HG03103 (cell line): Measurements from ENCODE around the gene GSN.

Experiments used
- ATAC-seq: cut with Tn5 transposase; IDR thresholded peaks from one replicate; pipeline ENCODE4 v1.9.1; 2021; ENCODE audit warnings: low read depth; ENCODE audit not compliant: unreplicated experiment

GSN gene

DNA sequence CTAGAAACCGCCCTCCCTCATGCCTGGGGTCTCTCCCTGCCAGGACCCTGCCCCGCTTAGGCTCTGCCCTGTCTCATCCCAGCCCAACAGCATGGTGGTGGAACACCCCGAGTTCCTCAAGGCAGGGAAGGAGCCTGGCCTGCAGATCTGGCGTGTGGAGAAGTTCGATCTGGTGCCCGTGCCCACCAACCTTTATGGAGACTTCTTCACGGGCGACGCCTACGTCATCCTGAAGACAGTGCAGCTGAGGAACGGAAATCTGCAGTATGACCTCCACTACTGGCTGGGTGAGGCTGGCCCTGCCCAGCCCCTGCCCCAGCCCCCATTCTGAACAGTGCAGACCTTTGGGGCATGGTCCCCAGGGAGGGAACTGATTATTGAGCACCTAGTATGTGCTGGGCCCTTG is 33.9 kb downstream of the GSN start:
- ATAC-seq, result no peak

DNA sequence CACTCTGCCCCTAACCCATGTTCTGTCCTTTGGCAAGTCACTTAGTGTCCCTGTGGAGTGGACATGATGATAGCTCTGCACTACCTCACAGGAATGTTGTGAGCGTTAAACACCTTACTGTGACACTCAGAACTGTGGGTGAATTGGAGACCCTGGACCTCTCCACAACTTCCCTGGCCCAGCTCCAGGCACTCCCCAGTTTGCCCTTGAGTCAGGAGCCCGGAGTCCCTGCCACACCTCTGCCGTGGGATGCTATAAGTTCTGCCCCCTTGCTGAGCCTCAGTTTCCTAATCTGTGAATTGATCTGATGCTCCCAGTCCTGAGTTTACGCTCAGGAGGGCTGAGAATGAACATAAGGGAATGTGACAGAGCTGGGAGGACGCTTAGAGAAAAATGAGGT is 34.4 kb downstream of the GSN start:
- ATAC-seq, result no peak

DNA sequence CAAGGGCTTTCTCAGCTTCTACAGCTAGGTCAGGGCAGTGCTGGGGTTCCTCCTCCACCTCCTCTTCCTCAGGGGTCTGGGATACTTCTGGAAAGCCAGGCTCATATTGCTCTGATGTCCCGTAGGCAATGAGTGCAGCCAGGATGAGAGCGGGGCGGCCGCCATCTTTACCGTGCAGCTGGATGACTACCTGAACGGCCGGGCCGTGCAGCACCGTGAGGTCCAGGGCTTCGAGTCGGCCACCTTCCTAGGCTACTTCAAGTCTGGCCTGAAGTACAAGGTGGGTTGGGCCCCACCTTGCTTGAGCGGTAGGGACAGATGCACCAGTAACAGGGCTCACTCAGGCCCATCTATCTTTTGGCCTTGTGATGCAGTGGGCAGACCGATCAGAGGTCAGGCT is 34.8 kb downstream of the GSN start:
- ATAC-seq, result no peak

DNA sequence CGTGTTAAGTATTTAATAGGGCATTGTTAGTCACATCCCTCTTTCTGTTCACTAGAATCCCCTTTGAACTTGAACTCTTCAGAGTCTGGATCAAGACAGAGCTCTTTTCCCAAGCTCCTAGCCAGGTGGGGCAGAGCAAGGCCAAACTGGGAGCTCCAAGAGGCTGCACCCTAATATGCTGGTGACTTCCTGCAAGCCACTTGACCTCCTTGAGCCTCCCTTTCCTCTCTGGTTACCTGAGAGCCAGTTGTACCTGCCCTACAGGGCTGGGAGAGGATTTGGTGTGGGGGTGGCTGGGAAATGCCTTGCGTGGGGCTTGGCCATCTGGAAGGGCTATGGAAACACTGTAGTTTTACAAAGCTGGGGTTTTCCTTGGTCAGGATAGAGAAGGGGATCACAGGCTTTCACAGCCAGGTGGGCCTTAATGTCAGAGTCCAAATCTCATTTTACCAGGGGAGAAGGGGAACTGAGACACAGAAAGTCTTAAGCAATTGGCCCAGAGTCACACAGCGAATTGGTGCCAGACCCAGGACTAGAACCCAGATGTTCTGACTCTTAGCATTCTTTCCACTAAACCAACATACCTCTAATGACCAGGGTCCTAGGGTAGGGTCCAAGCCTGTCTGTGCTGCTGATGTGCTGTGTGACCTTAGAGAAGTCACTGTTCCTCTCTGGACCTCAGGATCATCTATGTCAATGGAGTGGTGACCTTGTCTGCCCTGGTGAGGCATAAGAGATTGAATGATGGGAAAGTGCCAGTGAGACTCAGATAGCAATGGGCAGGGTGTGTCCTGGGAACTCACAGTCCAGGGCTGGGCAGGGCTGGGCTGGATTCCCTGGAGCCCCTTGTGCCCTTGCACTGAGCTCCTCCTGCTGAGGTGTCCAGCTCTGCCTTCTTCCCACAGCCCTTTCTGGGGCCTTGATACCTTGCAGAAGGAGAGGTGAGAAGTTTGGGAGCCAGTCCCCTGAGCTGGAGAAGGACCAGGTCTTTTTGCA is 35.8 kb downstream of the GSN start:
- no peak for ATAC-seq

GRCh38 chr9:121304707-121305106 is 36.7 kb downstream of the GSN start:
- ATAC-seq, result no peak

DNA sequence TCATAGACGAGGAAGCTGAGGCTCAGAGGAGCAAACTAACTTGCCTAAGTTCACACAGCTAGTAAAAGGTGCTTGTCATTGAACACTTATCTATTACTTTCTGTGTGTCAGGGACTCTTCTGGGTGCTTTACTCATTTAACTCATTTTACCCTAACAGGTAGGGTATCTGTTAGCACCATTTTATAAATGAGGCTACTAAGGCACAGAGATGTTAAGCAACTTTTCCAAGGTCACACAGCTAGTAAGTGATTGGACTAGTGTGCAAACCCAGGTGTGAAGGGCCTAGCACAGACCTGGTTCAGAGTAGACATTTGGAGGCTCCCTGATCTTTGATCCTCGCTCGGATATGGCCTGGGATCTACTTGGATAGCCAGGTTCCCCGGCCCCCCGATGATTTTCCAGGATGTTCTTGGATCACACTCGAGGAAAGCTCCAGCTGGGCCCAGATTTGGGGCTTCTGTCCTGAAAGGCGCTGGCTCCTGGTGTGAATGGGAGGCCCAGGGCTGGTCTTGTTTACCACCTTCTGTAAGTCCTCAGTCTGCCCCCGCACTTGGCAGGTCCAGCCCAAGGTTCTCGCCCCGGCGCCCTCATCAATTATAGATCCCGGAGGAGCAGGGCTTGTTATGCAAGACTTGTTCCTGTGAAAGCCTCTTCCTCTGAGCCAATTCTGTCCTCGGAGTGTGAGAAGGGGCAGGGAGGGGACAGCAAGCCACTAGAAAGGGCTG is 37.5 kb downstream of the GSN start:
- no peak for ATAC-seq

GRCh38 chr9:121307976-121308375 is 40.0 kb downstream of the GSN start:
- no peak for ATAC-seq

DNA sequence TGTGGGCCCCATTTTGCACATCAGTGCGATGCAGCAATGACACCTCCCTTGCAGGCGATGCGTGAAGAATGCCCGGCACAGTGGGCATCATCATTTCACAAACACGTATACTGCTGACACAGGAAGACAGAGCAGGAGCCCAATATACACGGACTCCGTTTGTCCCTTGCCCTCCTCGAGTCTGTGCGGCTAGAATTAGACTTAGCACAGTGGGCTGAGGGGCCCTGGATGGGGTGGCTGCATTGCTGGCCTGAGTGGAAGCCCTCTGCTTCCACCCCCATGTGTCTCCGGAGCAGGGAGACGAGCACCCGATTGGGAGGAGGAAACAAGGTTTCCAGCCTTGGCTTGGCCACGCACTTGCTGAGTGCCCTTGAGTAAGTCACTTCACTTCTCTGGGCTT is 40.8 kb downstream of the GSN start:
- no peak for ATAC-seq

- no peak for ATAC-seq
Observed at GRCh38 chr9:121309171-121309570, 41.2 kb downstream of the GSN start.

DNA sequence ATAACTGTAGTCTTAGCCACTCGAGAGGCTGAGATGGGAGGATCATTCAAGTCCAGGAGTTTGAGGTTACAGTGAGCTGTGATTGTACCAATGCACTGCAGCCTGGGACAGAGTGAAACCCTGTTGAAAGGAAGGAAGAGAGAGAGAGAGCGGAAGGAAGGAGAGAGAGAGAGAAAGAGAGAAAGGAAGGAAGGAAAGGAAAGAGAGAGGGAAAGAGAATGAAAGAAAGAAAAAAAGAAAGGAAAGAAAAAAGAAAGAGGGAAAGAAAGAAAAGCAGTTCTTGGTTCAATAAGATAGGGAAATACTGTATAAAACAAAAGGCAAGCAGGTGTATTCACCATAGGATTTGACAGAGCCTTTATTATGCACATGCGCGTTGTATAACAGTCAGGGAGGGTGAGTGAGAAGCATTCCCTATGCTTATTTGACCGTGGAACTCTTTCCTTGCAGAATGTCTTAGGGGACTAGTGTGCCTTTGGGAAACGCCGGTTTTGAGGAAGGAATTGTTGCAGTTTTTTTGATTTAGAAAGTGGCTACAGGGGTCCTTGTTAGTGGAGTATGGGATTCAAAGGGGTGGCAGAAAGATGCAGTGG is 42.0 kb downstream of the GSN start:
- no peak for ATAC-seq

DNA sequence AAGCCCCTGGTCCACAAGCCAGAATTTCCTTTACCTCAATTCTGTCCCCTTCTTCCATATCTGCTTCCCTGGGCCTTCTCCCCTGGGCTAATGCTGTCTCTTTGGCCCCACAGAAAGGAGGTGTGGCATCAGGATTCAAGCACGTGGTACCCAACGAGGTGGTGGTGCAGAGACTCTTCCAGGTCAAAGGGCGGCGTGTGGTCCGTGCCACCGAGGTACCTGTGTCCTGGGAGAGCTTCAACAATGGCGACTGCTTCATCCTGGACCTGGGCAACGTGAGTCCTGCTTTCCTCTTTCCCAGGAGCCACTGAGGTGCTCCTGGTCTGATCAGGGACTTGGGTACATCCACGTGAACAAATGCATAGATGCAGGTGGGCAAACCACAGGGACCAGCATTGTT is 42.6 kb downstream of the GSN start:
- ATAC-seq, result no peak

DNA sequence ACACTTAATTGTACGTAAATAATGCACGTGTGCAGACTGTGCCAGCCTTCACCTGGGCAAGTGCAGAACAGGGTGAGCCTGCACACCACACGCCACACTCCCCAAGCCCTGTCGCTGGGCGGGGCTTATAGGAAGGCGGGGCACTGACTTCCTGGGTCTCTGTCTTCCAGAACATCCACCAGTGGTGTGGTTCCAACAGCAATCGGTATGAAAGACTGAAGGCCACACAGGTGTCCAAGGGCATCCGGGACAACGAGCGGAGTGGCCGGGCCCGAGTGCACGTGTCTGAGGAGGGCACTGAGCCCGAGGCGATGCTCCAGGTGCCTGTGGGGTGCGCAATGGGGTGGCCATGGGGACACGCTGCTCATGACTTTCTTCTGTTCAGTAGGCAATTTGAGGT is 44.2 kb downstream of the GSN start:
- ATAC-seq, result no peak

- ATAC-seq, result no peak
Observed at GRCh38 chr9:121313458-121314152, 45.6 kb downstream of the GSN start.

DNA sequence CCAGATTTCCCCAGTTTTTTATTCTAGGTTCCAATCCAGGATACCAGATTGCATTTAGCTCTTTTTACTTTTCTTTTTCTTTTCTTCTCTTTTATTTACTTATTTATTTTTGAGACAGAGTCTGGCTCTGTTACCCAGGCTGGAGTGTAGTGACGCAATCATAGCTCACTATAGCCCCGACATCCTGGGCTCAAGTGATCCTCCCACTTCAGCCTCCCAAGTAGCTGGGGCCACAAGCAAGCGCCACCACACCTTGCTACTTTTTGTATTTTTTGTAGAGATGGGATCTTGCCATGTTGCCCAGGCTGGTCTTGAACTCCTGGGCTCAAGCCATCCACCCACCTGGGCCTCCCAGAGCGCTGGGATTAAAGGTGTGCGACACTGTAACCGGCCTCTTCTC is 48.4 kb downstream of the GSN start:
- ATAC-seq, result no peak

DNA sequence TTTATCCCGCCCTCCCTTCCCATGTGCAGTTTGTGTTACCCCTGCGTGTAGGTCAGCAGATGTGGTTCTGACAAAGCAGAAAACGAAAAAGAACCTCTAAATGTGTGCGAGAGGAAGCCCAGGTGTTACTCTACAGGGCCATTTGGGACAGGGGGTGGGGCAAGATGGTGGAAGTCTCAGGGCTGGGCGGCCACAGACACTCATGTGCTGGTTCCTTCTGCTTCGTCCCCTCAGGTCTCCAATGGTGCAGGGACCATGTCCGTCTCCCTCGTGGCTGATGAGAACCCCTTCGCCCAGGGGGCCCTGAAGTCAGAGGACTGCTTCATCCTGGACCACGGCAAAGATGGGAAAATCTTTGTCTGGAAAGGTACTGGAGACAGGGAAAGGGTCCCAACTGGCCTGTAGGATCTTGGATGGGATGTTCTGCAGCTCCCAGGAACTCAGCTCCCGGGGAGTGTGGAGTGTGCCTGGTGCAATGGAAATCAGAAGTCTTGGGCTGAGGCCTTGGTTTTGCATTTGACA is 49.0 kb downstream of the GSN start:
- no peak for ATAC-seq

DNA sequence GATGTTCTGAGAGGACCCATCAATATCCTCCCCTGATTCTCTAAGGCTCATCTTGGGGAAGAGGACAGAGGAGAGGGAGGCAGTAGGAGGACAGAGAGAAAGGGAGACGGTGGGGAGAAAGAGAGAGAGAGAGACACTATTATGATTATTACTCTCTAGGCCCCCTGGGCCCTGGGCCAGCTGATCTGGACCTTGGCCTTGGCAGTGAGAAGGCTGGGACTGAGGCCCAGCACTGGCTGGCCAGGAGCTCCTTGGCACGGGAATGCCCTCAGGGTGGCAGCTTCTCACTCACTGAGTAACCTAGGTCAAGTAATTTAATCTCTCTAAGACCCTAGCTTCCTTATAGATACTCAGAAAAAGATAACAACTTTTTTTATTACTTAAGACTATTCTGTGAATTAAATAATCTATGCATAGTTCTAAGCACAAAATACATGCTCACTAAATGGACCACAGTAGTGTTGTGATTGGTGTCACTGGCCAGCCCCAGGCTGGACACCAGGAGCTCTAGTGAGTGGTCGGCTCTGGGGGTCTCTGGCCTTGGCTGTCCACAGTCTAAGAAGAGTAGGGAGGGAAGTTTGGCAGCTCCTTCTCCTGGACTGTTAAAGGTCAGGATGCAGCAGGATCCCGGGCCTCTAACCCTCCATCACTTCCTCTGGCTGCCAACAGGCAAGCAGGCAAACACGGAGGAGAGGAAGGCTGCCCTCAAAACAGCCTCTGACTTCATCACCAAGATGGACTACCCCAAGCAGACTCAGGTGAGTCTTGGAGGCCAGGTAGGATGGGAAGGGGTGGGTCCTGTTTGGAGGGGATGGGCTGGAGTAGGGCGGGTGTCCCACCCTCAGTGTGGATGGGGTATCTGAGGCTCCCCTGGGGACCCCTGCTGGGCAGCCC is 50.0 kb downstream of the GSN start:
- no peak for ATAC-seq

- ATAC-seq, result no peak
Observed at GRCh38 chr9:121318631-121319382, 50.8 kb downstream of the GSN start.

DNA sequence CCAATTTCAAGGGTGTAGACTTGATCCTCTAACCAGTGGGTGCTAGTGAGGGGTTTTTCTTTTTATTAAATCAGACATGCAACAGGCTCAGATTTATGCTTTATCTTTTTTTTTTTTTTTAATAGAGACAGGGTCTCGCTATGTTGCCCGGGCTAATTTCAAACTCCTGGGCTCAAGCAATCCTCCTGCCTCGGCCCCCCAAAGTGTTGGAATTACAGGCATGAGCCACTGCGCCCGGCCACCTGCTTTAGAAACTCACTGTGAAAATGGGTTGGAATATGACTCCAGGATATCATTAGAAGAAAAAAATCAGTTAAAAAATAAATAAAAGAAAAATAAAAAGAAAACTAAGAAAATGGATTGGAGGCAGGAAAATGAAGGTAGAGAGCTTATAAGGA is 51.4 kb downstream of the GSN start:
- no peak for ATAC-seq

DNA sequence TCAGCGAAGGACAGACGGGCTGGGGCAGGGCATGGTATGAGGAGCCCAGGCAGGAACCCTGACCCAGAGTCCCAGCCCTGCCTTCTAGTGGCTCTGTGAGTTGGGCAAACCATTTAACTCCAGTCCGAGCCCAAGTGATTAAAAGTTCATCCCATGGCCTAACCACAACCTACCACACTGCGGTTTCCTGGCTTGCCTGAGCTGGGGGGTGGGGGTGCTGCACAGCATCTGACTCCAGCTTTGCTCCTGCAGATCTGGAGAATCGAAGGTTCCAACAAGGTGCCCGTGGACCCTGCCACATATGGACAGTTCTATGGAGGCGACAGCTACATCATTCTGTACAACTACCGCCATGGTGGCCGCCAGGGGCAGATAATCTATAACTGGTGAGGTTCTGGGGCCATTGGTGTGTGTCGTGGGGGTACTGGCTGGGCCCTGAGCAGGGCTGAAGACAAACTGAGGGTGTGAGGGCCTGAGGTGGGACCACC is 53.1 kb downstream of the GSN start:
- ATAC-seq, result no peak
